Fibroblast of the conjunctiva (primary cell): Measurements from ENCODE around the gene PDXP.

Experiments used
- DNase-seq: peaks from one replicate; pipeline ENCODE4 v3.0.0-alpha.2; 2010; ENCODE audit warnings: low read depth

The PDXP gene

GRCh38 chr22:37629928-37630327 lies 28.6 kb upstream of the PDXP start:
- DNase-seq, result no peak

- no peak for DNase-seq
Measured at GRCh38 chr22:37630839-37631435, 27.6 kb upstream of the PDXP start.

- no peak for DNase-seq
Measured at GRCh38 chr22:37631448-37632173, 26.9 kb upstream of the PDXP start.

GRCh38 chr22:37632174-37633088 lies 26.1 kb upstream of the PDXP start:
- DNase-seq, result no peak

DNA sequence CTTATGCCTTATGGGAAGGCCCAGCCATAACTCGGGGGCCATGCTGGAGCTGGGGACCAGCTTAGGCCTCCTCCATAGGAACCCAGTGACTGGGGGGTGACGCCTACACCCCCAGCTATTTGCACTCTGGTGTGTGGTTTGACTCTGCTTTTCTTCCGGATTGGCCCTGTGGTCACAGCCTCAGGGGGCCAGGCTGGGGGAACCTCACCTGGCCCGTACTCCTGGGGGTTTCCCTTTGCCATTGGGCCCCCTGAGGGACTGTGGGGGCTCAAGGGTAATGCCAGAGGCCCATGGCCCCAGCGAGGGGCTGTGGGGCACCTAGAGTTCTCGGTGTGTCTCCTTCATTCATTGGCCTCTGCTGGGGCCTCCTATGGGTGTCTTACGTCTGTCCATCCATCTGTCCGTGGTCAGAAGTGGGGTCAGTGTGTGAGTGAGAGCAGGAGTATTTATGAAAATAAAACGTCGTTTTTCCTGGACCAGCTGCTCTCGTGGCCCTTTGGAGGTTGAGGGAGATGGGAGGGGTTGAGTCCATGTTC lies 25.4 kb upstream of the PDXP start:
- no peak for DNase-seq

DNA sequence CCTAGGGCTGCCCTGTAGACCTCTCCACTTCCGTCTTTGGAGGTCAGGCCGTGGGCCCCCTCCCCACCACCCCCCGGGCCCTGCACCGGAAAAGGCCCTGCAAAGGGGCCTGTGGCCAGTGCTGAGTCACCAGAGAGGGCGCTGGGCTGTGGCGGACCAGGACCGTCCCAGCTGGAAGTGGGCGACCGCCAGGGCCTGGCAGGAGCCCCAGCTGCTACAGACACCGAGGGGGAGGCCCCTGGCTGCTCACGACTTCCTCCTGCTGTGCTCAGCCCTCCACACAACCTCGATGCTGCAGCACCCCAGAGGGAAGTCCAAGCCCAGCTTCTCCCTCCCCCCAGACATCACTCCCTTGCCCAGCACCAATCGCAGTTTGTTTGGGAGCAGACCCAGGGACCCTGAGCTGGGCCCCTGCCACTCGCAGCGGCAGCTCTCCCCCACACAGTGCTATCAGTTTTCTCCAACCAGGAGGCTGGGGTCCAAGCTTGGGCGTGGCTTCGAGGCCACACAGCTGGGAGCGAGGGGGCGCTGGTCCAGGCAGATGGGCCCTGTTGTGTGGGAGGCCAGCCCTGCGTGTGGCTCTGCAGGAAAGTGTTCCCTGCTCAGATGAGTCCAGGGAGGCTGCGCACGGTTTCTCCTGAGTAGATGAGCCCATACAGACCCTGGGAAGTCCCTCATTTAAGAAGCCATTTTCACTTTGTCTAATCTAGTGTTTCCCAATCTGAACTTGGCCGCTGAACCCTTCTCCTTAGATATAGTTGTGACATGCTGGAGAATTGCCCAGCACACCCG lies 24.7 kb upstream of the PDXP start:
- DNase-seq, result peak; percentile 81

- no peak for DNase-seq
Measured at GRCh38 chr22:37634417-37634924, 24.1 kb upstream of the PDXP start.

DNA sequence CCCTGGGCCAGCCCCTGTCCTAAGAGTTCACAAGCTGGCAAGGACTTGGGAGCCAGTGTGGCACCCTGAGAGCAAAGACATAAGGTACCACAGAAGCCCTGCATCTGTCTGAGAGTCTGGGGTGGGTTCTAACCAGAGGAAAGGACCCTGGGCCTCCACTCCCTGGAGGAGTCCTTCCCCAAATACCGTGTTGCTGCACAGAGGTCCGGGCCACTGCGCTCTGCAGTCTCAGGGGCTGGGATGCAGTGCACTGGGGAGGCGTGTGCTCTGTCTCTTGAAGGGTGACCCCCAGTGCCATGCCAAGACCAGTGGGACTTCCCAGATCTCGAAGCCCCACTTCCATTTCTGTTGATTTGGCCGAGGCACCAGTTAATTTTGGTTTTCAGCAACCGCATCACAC lies 23.4 kb upstream of the PDXP start:
- DNase-seq, result no peak

DNA sequence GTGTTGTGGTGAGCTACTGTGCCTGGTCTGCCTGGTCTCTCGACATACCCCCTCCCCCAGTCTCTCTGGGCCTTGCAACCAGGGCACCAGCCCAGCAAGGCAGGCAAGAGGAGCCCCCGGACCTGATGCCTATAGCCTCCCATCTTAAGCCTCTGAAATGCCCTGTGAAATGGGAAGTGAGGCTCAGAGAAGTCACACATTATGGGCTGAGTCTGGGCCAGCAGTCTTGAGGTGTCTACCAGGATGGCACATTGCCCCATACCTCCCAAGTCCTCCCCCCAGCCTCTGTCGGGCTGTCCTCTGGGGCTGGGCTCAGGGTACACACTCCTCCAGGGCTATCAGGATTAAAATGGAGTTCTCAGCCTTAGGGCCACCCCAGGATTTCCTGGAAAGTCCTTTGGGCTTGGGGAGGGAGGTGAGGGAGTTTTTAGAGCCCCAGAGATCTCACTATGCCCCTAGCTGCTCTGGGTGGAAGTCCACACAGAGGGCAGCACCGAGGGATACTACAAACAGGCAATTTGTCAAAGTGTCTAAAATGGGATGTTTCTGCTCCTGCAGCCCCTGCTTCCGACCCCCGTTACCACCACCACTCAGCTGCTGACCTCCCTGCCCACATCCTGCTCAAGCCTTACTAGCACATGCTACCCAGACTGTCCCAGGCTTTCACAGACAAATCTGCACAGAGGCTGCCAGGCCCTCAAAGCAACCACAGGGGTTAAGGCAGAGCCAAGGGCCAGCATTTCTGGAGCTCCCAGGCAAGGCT lies 22.2 kb upstream of the PDXP start:
- DNase-seq, result peak; percentile 22

GRCh38 chr22:37636949-37637273 lies 21.6 kb upstream of the PDXP start:
- no peak for DNase-seq

DNA sequence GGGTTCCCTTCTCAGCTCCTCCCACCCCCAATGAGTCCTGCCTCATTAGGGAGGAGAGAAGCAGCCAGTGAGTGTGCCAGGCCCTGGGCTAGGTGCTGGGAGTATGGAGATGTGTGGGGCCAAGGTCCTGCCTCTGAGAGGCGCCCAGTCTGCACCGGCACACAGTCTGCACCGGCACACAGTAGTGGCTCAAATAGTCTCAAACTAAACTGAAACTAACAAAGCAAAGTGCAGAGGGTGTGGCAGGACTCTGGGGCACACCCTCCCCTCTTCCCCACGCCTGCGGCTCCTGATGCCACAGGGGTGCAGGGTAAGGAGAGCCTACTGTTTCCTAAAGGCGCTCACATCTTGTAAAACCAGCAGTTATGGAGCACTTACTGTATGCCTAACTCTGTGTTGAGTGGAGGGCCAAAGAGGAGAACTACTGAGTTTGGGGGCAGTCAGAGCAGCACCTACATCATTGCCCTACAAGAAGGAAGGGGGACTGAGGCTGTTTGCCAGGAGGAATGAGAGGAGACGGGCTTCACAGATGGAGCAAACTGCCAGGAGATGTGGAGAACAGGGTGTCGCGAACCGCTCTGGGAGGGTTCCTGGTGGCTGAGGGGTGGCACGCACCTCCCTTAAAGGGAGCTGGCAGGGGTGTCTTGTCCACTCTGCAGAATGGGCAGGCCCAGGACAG lies 20.0 kb upstream of the PDXP start:
- DNase-seq, result no peak

DNA sequence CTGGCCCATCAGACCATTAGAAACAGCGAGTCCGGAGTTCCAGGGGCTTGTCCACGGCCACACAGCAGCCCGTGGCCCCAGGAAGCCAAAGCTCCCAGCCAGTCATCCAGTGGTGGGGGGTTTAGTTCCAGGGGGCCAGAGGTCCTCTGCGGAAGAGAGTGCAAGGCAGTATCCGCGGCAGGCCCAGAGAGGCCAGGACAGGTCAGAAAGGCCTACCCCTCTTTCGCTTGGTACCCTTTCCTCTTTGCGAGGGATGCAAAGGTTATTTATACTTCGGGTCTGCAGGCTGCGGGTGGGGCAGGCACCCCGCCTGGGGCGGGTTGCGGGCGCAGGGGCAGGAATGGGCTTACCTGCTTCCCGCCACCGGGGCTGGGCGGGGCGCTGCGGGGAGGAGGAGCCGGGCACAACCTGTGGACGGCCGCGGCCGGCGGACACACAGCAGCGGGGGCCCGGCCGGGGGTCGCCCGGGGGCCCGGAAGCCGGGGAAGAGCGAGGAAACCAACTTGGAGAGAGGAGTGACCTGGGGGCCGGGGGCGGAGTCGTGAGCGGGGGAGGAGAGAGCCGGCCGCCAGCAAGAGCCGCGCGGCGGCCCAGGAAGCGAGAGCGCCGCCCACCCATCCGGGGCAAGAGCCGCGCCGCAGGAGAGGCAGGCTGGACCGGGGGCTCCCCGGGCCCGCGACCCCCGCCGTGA lies 19.3 kb upstream of the PDXP start, which contains the start of gene SH3BP1:
TSS of gene SH3BP1 (plus strand) at position 600 of the 691 bp plus-strand sequence. CDS start 119 bp downstream, outside the sequence.
- DNase-seq, result no peak

- DNase-seq, result no peak
Measured at GRCh38 chr22:37639771-37640590, 18.5 kb upstream of the PDXP start.

DNA sequence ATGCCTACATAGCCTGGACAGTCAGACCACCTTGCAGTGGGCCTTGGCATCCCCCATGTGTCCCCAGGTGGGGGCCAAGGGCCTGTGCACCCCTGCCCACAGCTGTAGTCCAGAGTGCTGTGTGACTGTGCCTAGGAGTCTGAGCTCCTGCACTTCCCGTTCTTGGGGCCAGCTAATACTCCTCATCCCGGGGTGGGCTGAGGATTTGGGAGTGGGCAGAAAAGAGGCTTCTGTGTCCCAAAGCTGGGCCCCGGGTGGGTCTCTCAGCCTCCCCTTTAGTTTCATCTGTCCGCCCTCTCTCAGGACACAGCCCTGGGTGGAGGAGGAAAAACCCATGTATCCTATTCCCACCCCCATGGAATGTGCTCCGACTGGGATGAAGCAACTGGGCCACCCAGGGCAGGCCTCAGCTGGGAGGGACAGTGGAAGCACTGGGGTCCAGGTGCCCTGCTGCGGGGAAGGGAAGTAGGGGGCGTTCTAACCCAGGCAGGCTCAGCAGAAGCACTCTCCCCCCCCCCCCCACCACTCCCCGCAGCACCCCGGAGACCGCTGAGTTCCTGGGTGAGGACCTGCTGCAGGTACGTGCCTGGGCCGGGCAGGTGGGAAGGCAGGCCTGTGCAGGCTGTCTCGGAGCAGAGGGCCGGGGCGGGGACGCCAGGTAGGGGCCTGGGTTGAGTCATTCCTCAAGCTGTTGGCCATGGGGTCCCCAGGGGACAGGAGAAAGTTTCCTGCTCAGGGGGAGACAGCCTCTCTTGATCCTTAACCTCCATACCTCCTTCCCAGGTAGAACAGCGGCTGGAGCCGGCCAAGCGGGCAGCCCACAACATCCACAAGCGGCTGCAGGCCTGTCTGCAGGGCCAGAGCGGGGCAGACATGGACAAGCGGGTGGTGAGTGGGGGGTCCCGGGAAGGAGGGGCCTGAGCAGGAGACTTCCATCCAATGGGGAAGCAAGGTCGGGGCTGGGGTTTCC lies 17.6 kb upstream of the PDXP start:
- no peak for DNase-seq

DNA sequence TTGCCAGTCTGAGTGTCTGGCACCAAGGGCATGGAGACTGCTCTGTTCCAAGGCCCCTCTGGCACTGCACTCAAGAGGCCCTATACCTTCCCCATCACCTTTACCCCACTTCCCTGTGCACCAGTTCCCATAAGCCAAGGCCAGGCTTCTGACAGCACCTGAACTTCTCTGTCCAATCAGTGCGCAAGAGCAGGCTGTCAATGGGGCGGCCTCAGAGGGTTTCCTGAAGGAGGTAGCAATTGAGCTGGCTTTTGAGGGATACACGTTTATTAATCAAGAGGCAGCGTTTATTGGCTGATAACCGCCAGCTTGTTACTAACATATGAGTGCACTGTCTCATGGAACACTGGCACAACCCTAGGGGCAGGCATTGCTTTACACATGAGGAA lies 17.0 kb upstream of the PDXP start:
- DNase-seq, result no peak

DNA sequence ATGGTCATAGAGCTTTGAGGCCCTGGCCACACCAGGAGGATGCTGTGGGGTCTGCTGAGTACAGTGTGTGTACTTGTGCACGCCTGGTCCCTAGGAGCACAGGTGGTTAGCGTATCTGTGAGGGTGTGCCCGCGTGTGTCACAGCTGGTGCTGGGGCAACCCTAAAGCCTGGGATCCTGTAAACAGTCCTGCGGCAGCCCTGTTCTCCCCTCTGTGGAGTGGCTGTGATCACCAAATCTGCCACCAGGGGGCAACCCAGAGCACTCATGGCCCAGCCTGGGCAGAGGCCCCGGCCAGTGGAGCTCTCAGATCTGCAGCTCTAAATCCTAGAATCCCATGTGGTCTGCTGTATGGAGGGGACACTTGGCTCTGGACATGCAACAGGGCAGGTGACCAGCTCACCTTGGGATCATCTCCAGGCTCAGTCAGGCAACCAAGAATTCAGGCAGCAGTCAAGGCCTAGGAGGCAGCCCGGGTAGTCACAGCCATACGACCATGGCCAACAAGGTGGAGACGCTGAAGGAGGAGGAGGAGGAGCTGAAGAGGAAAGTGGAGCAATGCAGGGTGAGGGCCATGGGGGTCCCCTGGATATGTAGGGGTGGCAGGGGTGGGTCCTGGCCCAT lies 15.2 kb upstream of the PDXP start:
- DNase-seq, result peak; percentile 36

- no peak for DNase-seq
Measured at GRCh38 chr22:37647317-37647716, 11.2 kb upstream of the PDXP start.
